Measurements from ENCODE around the gene ANAPC10.

The ANAPC10 gene

GRCh38 chr4:145061318-145061920 lies 36.6 kb downstream of the ANAPC10 start:
- Histone ChIP-seq H3K27ac (no peak overlapping the region), H3K4me2 (ENCODE audit: low read length) (no peak overlapping the region), H3K4me1 (no peaks in the 10 kb centered on the region), H3K79me2 (no peaks in the 10 kb centered on the region), H3K36me3 (ENCODE audit: control insufficient read depth, insufficient read depth, low read length) (no peaks in the 10 kb centered on the region), H3K9me3 (ENCODE audit: control insufficient read depth, low read length) (no peaks in the 10 kb centered on the region), H3K9ac (no peak overlapping the region), H3K27me3 (ENCODE audit: control insufficient read depth, insufficient read depth, low read length) (no peaks in the 10 kb centered on the region), H2AFZ (no peak overlapping the region), H3K4me3 (ENCODE audit: low read depth, low read length) (no peak overlapping the region)
- TF ChIP-seq CTCF (IDR thresholded peaks at IDR 0.05), result no peak

GRCh38 chr4:145058256-145058655 lies 39.7 kb downstream of the ANAPC10 start:
- H3K36me3 ChIP-seq (ENCODE audit: control insufficient read depth, insufficient read depth, low read length), result no peaks in the 10 kb centered on the region
- H2AFZ ChIP-seq, result no peak overlapping the region
- no peak overlapping the region for H3K4me3 ChIP-seq (ENCODE audit: low read depth, low read length)
- no peaks in the 10 kb centered on the region for H3K9me3 ChIP-seq (ENCODE audit: control insufficient read depth, low read length)
- no peak overlapping the region for H3K9ac ChIP-seq
- no peaks in the 10 kb centered on the region for H3K79me2 ChIP-seq
- no peak overlapping the region for H3K27ac ChIP-seq
- TF ChIP-seq CTCF (IDR thresholded peaks at IDR 0.05), result no peak
- no peaks in the 10 kb centered on the region for H3K4me1 ChIP-seq
- no peaks in the 10 kb centered on the region for H3K27me3 ChIP-seq (ENCODE audit: control insufficient read depth, insufficient read depth, low read length)
- no peak overlapping the region for H3K4me2 ChIP-seq (ENCODE audit: low read length)

GRCh38 chr4:145056325-145057130 lies 41.5 kb downstream of the ANAPC10 start:
- no peaks in the 10 kb centered on the region for H3K36me3 ChIP-seq (ENCODE audit: control insufficient read depth, insufficient read depth, low read length)
- H3K9ac ChIP-seq, result no peak overlapping the region
- H3K4me3 ChIP-seq (ENCODE audit: low read depth, low read length), result no peak overlapping the region
- H3K4me2 ChIP-seq (ENCODE audit: low read length), result no peak overlapping the region
- H2AFZ ChIP-seq, result no peak overlapping the region
- H3K27me3 ChIP-seq (ENCODE audit: control insufficient read depth, insufficient read depth, low read length), result no peaks in the 10 kb centered on the region
- no peaks in the 10 kb centered on the region for H3K79me2 ChIP-seq
- no peaks in the 10 kb centered on the region for H3K9me3 ChIP-seq (ENCODE audit: control insufficient read depth, low read length)
- no peak overlapping the region for H3K27ac ChIP-seq
- H3K4me1 ChIP-seq, result no peaks in the 10 kb centered on the region
- no peak for TF ChIP-seq CTCF (IDR thresholded peaks at IDR 0.05)

- no peak overlapping the region for H3K27ac ChIP-seq
- TF ChIP-seq CTCF (IDR thresholded peaks at IDR 0.05), result no peak
- no peaks in the 10 kb centered on the region for H3K27me3 ChIP-seq (ENCODE audit: control insufficient read depth, insufficient read depth, low read length)
- H2AFZ ChIP-seq, result no peak overlapping the region
- H3K4me2 ChIP-seq (ENCODE audit: low read length), result no peak overlapping the region
- H3K36me3 ChIP-seq (ENCODE audit: control insufficient read depth, insufficient read depth, low read length), result no peaks in the 10 kb centered on the region
- no peak overlapping the region for H3K9ac ChIP-seq
- H3K79me2 ChIP-seq, result no peaks in the 10 kb centered on the region
- no peak overlapping the region for H3K4me3 ChIP-seq (ENCODE audit: low read depth, low read length)
- no peaks in the 10 kb centered on the region for H3K9me3 ChIP-seq (ENCODE audit: control insufficient read depth, low read length)
- no peaks in the 10 kb centered on the region for H3K4me1 ChIP-seq
These were observed 42.3 kb downstream of the ANAPC10 start for GRCh38 chr4:145055533-145056257.
